ENCODE data around the gene PORCN.

Gene PORCN

GRCh38 chrX:48476919-48477318, 31.9 kb upstream of the PORCN start:
- no peak for DNase-seq (ENCODE audit: low read depth, low spot score)

- DNase-seq (ENCODE audit: low read depth, low spot score), result no peak
These were observed 30.6 kb upstream of the PORCN start for GRCh38 chrX:48477960-48478755.

GRCh38 chrX:48478806-48479205, 30.0 kb upstream of the PORCN start:
- no peak for DNase-seq (ENCODE audit: low read depth, low spot score)

GRCh38 chrX:48480142-48480541, 28.6 kb upstream of the PORCN start:
- DNase-seq (ENCODE audit: low read depth, low spot score), result no peak

- no peak for DNase-seq (ENCODE audit: low read depth, low spot score)
These were observed 28.2 kb upstream of the PORCN start for GRCh38 chrX:48480583-48480982.

- no peak for DNase-seq (ENCODE audit: low read depth, low spot score)
These were observed 26.3 kb upstream of the PORCN start for GRCh38 chrX:48482526-48482925.

GRCh38 chrX:48487362-48487798, 21.4 kb upstream of the PORCN start:
- no peak for DNase-seq (ENCODE audit: low read depth, low spot score)

- no peak for DNase-seq (ENCODE audit: low read depth, low spot score)
These were observed 20.8 kb upstream of the PORCN start for GRCh38 chrX:48488034-48488433.

- DNase-seq (ENCODE audit: low read depth, low spot score), result no peak
These were observed 19.5 kb upstream of the PORCN start for GRCh38 chrX:48489296-48489695.

GRCh38 chrX:48489892-48490291, 18.9 kb upstream of the PORCN start:
- DNase-seq (ENCODE audit: low read depth, low spot score), result no peak

- DNase-seq (ENCODE audit: low read depth, low spot score), result no peak
These were observed 18.1 kb upstream of the PORCN start for GRCh38 chrX:48490661-48491060.

GRCh38 chrX:48491809-48492208, 17.0 kb upstream of the PORCN start:
- DNase-seq (ENCODE audit: low read depth, low spot score), result no peak

GRCh38 chrX:48492293-48492910, 16.4 kb upstream of the PORCN start:
- DNase-seq (ENCODE audit: low read depth, low spot score), result no peak

- no peak for DNase-seq (ENCODE audit: low read depth, low spot score)
These were observed 14.9 kb upstream of the PORCN start for GRCh38 chrX:48493890-48494364.

- no peak for DNase-seq (ENCODE audit: low read depth, low spot score)
These were observed 12.1 kb upstream of the PORCN start for GRCh38 chrX:48496660-48497059.

GRCh38 chrX:48497871-48498270, 10.9 kb upstream of the PORCN start:
- DNase-seq (ENCODE audit: low read depth, low spot score), result no peak

GRCh38 chrX:48498374-48498809, 10.4 kb upstream of the PORCN start:
- no peak for DNase-seq (ENCODE audit: low read depth, low spot score)

GRCh38 chrX:48504261-48504660, 4.5 kb upstream of the PORCN start:
- no peak for DNase-seq (ENCODE audit: low read depth, low spot score)

GRCh38 chrX:48505481-48505880, 3.3 kb upstream of the PORCN start:
- DNase-seq (ENCODE audit: low read depth, low spot score), result no peak

- no peak for DNase-seq (ENCODE audit: low read depth, low spot score)
These were observed 1.5 kb upstream of the PORCN start for GRCh38 chrX:48507246-48507645.

GRCh38 chrX:48509245-48509590, 426 bp downstream of the PORCN start:
- DNase-seq (ENCODE audit: low read depth, low spot score), result no peak

GRCh38 chrX:48509619-48510018, 827 bp downstream of the PORCN start:
- DNase-seq (ENCODE audit: low read depth, low spot score), result no peak

GRCh38 chrX:48511560-48511959, 2.8 kb downstream of the PORCN start:
- no peak for DNase-seq (ENCODE audit: low read depth, low spot score)
